ENCODE measurements around the gene DGKG.

Gene DGKG

DNA sequence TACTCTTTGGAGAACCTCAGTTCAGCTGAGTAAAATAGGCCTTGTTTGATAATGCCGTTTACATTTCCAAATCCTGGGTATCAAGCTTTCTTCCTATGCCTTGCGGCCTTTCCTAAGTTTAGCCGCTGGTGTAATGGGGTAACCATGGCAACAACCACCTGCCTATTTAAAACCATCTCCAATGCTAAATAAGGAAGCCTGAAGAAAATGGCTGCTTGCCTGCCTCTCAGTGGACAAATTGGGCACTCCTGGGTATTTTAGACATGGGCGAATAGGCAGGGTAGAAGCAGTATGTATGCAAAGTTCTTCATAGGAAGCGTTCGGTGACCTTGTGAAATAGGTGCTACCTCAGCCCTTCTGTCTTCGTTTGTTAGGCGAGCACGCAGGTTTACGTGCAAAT lies 122.7 kb downstream of the DGKG start:
- DNase-seq (ENCODE audit: low read depth in 2 of 2) = no peak

DNA sequence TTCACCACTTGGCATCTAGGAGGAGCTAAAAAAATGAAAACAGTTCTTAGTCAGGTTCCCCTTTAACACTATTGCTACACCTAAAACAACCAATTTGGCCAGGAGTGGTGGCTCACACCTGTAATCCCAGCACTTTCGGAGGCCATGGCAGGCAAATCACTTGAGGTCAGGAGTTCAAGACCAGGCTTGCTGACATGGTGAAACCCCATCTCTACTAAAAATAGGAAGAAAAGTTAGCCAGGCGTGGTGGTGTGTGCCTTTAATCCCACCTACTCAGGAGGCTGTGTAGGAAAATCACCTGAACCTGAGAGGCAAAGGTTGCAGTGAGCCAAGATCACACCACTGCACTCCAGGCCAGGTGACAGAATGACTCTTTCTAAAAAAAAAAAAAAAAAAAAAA lies 124.1 kb downstream of the DGKG start:
- DNase-seq (ENCODE audit: low read depth in 2 of 2) = no peak

DNA sequence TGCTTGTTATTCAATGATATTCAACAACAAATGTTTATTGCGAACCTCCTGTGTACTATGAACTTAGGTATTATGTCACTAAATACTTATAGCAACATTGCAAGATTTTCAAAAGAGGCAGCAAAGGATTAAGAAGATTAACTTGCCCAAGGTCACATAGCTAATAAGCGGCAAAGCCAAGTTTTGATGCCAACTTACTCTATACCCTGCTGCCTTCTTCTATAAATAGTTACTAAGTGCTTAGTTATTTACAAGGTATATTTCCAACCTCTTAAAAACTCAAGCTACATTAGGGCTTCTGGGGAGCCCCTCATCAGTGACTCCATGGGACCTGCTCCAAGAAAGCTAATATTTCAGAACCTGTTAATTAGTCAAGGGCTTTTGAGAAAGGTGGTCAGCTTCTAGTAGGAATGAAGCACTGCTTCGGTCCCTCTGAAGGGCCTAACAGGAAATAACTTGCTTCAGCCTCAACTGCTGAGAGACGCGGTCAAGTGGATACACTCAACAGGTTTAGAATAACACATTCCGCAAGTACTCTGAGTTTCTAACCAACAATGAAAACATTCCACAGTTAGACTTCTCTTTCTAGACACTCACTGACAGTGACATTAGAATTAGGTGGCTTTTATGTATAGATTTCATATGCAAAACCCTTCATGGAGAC lies 125.5 kb downstream of the DGKG start:
- DNase-seq (ENCODE audit: low read depth in 2 of 2) = no peak

DNA sequence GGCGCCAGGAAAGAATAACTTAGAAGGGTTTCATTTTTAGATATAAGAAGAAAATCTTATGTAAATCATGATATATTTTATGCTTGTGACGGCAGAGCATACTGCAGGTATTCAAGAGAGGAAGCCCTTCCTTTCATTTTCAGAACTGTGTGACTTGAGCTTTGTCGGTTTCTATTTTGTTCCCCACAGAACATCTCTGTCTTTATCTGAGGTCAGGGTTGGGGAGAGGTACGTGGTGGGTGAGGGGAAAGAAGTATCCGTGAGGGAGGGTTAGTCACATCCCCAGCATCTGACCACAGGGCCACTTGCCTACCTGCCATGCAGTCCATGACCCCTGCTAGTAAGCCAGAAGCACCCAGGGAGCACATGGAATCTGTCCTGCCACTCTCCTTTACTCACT lies 126.5 kb downstream of the DGKG start:
- DNase-seq (ENCODE audit: low read depth in 2 of 2) = no peak

DNA sequence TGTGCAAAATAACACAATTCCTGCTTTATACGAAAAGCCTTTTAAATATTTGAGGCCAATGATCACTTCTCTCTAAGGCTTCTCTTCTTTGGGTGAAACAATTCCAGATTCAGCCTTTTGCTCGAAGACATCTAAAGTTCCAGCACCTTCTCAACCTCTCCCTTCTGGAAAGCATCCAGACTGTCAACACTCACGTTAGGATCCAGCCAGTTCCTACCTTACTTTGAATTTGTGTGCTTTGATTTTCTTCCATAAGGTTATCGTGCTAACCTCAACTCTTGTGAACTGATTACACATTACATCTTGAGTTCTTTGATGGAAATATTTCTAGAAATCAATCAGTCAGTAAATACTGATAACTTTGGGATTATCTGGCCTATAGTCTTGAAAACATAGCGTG lies 127.9 kb downstream of the DGKG start:
- no peak for DNase-seq (ENCODE audit: low read depth in 2 of 2)

DNA sequence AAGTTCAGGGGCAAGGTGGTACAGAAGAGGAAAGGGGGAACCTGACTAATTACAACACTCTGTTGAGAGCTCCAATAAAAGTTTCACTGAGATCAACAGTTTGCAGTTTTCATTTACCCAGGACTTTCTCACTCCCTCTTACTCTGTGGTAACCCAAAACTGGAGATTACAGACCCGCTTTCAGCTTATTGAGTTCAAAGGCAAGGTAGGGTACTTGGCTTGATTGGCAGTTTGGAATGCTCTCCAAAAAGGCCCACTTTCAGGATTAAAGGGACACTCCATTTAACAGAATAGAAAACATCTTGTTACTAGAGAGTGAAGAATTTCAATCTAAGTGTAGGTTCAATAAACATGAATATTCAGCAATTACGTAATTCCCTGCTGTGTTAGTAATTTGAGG lies 135.6 kb downstream of the DGKG start:
- DNase-seq (ENCODE audit: low read depth in 2 of 2) = no peak

DNA sequence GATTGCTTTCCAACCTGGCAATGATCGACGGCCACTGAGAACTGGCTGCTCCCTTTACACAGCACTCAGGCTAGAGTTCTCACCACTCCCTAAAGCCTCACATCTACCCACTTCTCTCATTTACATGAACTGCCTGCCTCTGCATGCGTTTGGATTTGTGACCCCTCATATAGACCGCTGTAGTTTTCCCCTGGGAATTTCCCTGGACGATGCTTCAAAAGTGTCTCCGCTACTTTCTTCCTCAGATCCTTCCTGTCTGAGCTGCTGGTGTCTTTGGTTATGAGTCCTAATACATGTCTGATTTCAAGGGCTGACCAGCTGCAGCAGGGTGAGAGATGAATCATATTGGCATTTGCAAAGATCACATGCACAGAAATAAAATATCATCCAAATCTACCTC lies 136.4 kb downstream of the DGKG start:
- DNase-seq (ENCODE audit: low read depth in 2 of 2) = no peak

DNA sequence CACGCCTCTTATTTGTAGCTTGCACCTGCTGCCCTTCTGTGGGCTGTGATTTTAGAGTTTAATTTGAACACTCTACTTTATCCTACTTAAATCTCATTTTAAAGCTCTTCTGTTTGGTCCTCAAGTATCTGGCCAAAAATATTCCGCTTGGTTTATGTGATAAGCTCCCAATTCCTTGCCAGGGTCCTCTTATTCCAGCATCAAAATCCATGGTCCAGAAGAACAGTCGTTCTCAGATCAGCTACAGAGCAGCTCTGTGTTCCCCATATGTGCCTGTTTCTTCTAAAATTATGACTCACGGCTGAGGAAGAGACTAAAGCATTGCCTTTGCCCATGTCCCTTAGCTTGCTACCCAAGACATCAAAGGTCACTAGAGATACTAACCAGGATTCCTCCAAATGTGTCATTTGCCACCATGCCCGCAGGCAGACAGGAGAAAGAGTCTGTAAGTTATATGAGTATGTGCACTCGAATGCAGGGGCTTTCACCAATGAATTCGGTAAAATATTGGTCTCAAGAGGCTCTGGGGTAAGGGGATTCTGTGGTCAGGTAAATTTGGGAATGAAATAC lies 137.9 kb downstream of the DGKG start:
- no peak for DNase-seq (ENCODE audit: low read depth in 2 of 2)

DNA sequence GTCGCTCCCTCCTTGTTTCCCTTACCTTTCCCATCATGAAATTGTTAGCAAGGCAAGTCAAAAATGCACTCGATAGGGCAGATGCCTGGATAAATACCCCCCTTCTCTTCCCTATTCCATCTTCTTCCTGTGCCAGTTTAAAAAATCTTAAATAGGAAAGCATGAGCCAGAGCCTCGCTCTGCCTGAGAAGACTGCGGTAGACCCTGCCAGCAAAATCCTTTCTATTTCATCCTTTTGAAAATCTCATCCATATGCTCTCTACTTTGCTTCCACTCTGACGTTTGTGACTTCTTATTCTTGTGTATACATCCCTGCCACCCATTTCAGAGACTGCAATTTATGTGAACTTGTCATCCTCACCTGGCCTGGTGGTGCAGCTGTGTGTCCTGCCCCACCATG lies 138.6 kb downstream of the DGKG start:
- DNase-seq (ENCODE audit: low read depth in 2 of 2) = no peak

DNA sequence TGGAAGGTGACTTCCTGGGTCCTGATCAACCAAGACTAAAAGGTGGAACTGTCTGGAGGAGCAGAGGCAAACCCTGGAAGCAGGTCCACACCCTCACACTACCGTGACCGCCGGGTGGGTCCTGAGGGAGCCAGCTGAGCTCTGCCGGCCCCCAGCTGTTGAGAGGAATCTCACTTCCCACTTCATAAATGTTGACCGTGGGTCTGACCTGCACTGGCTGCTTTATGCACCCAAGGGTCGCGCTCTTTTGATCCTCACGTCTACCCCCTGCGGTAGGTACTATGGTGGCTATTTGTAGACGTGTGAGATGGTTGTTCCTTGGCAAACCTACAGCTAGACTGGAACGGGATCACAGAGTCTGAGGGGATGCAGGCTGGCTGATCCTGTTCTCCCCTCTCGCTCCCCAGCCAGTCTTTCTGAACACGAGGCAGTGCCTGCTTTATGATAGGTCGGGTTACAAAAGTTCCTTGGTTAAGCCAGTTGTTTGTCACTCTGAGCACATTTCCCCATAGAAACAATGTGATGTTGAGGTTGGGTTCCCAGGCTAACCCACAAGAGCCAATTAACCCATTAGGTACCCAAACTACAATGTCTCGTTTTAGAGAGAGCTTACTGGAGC lies 140.2 kb downstream of the DGKG start:
- no peak for DNase-seq (ENCODE audit: low read depth in 2 of 2)

DNA sequence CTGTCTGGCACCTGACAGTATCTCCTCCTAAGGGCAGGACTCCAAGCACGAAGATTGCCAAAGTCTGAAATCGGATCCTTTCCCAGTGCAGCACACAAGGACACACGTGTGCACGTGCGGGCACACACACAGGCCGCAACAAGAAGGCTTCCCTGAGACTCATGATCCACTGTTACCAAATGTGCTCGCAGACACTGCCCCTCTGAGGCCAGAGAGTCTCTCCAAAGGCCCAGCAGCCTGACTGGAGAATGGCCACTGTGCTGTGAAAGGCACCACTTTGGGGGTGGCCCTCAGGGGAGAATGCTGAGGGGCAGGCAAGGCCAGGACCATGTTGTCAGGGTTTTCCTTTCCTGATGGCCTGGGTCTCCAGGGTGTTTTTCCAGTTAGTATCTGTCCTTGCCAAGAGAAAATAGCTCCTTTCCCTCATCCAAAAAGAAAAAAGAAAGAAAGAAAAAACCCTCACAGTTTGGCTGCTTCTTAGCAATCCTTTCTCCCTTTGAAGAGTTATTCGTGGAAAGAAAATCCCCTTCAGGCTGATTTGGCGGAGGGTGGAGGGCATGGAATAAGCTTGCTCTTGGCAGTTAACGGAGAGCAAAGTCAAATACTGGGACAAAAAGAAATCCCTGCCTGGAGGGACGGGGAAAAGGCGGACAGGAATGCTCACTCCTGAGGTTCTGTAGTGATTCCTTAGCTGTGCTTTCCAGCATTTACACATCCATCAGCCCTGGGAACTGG lies 141.0 kb downstream of the DGKG start:
- DNase-seq (ENCODE audit: low read depth in 2 of 2) = no peak

DNA sequence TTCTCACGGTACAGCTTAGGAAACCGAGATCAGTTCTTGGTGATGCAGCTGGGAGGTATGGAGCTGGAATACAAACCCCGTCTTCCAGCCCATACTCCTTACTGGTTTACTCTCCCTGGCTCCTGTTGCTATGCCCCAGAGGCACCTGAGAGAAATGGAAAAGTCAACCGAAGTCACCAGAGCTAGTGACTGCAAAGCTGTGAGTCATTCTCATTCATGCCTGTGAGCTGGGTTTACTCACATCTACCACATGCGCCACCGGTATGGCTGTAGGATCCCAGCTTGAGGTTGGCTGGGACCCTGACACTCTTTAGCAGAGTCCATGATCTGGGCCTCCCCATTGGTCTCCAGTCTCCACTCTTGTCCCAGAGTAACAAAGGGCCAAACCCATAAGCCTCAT lies 141.7 kb downstream of the DGKG start:
- no peak for DNase-seq (ENCODE audit: low read depth in 2 of 2)

DNA sequence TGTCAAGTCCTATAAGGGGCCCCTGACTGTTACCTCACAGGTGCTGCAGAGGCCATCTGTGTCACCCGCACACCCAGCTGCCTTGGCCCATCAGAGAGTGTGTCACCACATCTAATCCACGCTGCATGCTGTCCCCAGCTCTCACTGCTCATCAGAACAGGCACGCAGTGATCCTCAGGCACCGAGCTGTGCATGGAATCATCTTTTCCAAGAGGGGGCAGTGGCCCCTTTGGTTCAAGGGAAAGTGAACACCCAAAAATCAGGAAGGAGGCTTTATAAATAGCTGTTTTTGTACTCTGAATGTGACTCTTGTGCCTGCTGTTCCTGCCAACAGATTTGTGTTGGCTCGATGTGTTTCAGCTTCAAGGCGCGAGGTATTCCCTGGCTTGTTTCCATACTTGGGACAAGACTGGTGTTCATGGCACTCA lies 142.8 kb downstream of the DGKG start:
- no peak for DNase-seq (ENCODE audit: low read depth in 2 of 2)

DNA sequence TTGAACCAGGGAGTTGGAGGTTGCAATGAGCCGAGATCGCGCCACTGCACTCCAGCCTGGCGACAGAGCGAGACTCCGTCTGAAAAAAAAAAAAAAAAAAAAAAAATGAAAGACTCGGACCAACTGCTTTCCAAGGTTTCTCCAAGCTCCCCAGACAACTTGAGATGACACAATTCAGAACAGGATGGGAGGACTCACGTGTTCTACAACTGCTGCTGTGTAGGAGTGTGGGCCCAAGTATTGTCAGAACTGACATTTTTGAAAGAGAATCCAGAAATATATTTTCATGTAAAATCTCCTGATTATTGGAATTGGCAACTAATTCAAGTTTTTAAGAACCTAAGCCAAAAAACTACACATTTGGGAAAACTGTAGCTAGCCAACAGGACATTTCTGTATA lies 143.6 kb downstream of the DGKG start:
- no peak for DNase-seq (ENCODE audit: low read depth in 2 of 2)

DNA sequence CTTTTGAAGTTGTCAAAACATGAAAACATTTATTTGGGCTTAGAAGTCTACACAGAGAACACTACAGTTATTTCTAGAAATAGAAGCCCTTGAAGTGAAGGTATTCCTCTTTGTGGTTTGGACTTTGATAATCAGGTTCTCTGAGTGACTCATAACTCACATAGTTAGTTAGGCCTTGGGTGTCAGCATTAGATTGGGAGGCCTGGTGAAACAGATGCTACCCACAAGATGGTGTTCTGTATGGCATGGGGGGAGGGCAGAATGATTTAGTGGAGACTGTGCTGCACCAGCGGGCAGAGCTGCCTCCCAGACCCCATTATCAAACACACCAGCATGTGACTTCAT lies 144.2 kb downstream of the DGKG start:
- no peak for DNase-seq (ENCODE audit: low read depth in 2 of 2)

DNA sequence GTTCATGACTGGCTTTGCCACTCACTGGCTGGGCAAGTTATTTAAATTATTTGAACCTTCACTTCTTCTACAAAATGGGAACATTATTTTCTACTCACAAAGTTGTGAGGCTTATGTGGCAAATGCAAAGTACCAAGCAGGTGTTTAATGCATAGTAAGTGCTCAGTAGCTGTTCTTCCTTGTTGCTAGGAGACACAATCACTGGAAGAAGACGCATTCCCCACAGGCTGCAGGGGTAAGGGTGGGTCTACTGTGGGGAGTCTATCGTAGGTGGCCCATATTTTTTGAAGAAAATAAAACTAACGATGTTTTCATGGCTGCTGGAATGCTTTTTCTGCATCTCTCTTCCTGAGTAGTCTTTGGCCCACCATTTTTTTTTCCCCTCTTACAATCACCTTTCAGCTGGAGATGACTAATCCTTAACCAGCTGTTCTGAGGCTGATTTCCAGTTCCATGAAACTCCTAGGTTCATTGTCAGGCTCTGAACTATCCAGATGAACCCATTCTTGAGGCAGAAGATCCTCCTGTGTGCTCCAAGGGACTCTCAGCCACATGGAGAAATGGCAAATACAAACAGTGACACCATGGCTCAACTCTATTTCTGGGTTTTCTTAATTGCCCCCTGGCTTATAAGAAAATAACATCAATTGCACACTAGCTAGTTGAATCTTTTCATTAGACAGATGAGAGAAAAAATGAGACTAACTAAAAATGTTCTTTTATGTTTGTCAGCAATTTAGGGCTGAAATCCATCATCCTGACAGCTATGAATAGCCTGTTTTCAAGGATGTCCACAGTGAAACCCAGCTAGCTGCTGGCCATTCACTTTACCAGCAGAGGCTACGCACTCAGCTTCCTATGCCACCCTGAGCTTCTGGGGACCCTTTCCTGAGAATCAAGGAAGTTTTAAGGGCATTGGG lies 144.9 kb downstream of the DGKG start:
- no peak for DNase-seq (ENCODE audit: low read depth in 2 of 2)

DNA sequence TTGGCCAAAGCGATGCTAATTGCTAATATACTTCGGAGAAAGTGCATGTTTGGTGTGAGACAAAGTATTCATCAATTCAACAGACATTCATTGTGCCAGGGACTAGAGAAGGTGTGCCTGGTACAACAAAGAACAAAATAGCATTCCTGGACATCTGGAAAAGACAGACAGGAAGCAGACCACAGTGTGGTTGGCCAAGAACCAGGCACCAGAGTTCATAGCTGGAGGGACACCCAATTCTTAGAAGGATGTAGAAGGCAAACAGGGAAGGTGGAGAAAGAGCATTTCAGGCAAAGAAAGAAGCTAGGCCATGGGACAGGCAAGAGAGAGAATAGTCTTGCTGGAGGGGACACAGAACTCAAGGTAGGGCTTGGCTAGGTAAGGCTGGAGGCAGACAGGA lies 147.4 kb downstream of the DGKG start:
- no peak for DNase-seq (ENCODE audit: low read depth in 2 of 2)

DNA sequence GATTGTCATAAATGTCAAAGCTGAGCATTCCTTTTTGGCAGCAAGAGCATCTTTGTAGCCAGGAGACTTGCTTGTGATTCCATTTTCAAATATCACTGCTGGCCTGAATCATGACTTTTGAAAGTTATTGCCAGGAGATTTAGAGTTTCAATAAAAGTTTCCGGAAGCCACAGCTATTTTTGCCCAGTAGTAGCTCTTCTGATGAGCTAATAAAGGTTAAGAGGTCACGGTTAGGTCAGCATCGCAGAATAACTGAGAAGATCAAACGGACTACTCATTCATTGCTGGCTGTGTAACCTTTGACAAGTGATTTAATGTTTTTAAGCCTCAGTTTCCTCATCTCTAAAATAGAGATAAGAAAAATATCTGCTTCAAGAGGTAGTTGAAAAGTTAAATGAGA lies 148.1 kb downstream of the DGKG start:
- DNase-seq (ENCODE audit: low read depth in 2 of 2) = no peak

DNA sequence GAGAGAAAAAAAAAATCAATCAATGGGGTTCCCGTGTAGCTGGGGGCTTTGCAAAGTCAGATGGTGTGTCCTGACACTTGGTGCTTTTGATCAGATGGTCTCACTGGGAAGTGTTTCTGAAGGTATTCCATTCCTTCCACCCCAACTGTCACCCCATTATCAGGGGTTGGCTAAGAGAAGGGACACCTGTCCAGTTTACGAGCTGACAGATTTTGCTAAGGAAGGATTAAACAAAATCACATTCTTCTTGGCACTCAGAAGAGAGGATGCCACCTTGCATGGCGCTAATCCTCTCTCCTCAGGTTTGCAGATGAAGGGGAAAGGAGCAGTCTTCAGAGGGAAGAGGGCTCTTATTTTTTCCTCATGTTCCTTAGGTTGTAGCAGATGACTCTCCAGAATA lies 149.4 kb downstream of the DGKG start:
- DNase-seq (ENCODE audit: low read depth in 2 of 2) = no peak

DNA sequence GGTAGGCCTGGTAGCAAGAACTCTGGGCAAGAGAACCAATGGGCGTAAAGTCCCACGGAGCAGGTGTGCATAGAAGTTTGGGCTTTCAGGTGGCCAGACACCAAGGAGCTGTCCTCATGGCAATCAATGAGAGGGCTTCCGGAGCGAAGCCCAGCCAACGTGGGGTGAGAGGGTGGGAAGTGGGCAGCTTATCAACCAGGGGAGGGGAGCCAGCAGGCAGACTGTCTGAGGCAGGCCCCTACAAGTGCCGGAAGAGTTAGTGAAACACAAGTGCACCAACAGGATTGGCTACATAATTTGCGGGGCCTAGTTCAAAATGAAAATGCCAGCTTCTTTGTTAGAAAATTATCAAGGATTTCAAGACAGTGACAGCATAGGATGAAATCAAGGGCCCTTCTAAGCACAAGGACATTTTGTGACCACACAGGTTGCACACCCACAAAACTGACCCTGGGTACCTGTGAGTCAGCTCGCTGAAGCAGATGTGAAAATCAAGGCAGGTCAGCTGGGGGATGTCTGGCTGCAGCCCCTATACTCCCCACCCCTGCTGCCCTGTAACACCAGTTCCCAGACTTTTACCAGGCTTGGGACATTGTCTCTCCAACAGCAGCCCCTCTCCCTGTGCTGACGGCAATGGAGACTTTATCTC lies 151.1 kb downstream of the DGKG start:
- no peak for DNase-seq (ENCODE audit: low read depth in 2 of 2)

Measured in stimulated activated CD8-positive, alpha-beta memory T cell treated with anti-CD3 and anti-CD28 coated beads, Interleukin-2, amount 100 ng/mL, for 1 hour (primary cell).